ENCODE data around the gene EXOSC5. TPM values are rescaled to one million over a fixed set of nuclear protein-coding genes. Genes with fewer than 3 reads are reported as not detected.

Gene EXOSC5
- 18.9 and 25.3 TPM in 2 replicates for total RNA-seq

DNA sequence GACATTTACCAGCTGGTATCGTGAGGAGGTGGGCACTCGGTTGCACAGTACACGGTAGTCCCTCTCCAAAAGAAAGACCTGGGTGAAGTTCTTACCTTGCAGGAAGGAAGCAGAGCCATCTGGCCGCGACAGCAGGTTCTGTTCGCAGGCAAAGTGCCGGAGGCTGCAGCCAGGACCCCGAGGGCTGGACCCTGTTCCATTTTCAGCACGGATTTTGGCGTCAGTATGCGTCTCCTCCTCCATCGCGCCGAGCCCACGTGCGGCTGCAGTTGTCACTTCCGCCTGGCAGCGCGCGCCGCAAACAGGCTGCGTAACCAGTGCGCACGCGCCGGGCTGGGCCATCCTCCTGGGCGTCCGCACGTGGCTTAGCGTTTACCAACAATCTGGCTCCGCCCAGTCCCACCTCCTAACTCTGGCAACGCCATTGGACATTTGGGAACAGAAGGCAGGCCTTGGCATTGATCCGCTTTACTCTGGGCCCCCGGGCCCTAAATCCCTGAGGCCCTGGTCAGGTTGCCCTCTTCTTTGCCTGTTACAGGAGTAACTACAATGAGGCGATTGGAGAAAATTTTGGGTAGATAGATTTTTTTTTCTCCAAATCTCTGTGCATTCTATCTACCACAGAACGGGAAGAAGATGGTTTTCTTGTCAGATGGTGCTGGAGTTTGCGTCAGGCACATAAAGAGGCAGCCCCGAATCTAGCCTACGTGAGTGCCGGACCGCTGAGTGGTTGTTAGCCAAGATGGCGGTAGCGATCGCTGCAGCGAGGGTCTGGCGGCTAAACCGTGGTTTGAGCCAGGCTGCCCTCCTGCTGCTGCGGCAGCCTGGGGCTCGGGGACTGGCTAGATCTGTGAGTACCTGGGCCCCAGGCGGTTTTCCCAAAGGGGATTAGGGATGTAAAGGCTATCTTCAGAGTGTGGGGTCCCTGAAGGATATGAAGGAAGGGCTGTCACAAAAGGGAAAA is at the start of gene EXOSC5, which contains the start of gene BCKDHA:
TSS of gene EXOSC5 (minus strand) at position 274 of the 964 bp plus-strand sequence. CDS start at position 243, 31 bp downstream.
TSS of gene BCKDHA (plus strand) at position 733 of the 964 bp plus-strand sequence. CDS start at position 743, 10 bp downstream.

DNA sequence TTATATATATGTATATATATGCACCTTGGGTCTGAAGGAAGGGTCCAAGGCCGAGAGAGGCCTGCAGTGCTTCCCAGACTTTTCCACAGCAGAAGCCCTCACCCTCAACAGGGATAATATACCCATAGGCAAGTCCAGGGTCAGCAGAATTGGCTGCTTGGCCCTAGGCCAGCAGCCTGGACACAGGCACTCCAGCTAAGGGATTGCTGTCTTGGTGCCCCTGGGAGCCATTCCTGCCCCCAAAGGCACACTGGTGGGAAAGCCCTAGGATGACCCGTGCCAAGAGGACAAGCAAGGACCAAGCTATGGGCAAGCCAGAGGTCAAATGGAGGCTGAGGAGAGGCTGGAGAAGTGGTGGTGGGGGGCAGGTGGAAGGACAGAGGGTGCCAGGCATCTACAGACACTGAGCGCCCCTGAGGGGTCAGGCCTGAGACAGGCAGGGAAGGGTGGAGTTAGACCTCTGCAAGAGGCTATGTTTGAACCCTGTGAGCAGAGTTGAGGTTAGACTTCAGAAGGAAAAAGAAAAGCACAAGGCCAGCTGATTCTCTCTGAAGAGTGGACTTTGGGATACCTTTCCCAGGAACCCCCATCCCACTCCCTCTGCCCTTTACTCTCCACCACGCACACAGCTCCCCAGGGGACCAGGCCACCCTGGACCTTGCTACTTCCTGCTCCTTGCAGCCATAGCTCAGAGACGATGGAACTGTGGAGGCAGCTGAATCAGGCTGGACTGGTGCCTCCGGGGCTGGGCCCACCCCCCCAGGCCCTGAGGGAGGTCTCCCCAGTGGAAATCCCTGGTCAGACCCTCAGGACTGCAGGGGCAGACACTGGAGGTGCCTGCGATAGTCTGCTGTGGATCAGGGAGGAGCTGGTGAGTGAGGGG is 45.6 kb upstream of the EXOSC5 start, which contains the start of gene ERICH4:
TSS of gene ERICH4 (plus strand) at position 684 of the 883 bp plus-strand sequence. CDS start at position 698, 14 bp downstream.

DNA sequence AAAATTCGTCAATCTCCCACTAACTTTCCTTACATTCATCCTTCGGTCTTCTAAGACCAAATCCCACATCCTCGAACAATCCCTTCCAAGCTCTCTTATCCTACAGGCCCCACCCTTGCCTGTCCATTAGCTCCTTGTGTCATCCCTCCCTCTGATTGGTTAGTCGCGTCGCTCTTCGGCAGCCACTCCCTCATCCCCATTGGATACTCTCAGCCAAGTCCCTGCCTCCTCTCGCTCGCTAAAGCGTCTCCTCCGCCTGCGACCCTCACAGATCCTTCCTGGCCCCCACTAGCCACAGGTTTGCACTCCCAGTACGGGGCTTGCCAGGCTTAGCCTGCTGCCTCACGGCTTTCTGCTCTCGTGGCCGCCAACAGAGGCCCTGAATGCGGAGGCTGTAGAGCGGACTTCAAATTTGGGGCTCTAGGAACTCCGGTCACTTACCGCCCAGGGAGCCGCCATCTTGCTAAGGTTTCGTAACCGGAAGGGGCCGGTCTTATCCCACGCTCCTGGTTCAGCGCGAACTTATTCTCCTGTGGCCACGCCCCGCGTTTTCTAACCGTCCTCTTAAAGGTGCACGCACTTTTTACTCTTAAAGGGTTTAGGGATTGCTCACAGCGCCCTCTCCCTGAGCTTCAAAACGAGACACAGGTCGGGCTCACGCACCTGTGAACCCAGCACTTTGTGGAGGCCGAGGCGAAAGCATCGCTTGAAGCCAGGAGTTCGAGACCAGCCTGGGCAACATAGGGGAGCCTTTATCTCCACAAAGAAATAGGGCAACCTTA is 42.5 kb upstream of the EXOSC5 start, which contains the start of gene DMAC2:
TSS of gene DMAC2 (minus strand) at position 472 of the 782 bp plus-strand sequence. CDS start at position 459, 13 bp downstream.

DNA sequence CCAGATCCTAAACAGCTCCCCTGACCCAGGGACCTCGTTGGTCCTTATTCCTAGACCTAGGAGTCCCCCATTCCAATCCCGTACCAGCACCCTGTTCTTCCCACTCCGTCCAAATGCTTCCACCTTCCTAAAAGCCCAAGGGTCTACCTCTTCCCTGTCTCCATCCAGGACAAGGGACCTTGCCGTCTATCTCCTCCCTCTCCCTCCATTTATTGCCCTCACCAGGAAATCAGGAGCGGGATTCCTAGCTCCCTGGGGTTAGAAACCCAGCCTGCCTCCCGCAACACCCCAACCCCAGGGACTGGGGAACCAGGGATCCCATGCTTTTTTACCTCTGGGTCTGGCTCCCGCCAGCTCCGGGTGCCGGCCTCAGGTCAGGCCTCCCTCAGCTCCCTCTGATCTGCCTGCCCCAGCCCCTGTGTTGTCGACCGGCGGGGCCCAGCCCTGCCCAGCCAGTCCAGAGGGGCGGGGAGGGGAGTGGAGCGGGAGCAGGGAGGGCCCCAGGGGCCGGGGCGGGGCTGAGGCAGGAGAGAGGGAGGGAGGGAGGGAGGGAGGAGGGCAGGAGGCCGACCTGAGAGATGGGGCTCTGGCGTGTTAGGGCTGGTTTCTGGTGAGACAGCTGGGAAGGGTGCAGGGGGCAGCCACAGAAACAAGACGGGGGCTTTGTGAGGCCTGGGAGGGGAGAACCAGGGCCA is 29.9 kb upstream of the EXOSC5 start, which contains the start of gene B3GNT8:
TSS of gene B3GNT8 (minus strand) at position 423 of the 695 bp plus-strand sequence. CDS start 596 bp downstream, outside the sequence.

DNA sequence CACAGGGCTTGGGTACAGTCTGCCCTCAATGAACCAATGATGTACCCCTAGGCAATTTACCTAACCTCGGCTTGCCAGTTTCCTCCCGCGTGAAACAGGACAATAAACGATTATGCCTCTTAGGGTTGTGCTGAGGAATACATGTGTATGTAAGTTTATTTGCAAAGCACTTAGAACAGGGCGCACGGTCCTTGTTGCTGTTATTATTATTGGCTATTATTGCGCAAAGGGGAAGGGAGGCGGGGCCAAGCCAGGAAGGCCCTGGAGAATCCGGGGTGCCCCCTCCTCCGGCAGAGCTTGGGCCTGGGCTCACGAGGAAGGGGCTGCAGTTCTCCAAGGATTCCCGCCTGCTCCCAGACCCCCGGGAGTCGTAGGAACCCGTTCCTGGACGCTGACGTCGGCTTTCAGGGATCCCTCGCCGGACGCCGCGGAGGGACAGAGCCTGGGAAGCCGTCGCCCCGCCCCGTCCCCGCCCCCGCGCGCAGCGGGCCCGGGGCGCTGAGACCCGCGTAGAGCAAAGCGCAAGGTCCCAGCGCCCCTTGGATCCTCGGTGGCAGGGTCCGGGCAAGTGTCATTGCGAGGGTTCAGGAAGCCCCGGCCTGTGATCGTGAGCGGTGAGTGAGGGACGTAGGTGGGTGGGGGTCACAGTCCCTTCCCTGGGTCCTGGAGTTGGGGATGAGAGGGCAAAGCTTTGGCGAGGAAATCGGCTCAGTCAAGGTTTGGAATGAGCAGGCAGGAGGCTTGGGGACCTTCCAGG is 20.7 kb downstream of the EXOSC5 start, which contains the start of gene TMEM91:
TSS of gene TMEM91 (plus strand) at position 293 of the 757 bp plus-strand sequence. CDS start 1,777 bp downstream, outside the sequence.

DNA sequence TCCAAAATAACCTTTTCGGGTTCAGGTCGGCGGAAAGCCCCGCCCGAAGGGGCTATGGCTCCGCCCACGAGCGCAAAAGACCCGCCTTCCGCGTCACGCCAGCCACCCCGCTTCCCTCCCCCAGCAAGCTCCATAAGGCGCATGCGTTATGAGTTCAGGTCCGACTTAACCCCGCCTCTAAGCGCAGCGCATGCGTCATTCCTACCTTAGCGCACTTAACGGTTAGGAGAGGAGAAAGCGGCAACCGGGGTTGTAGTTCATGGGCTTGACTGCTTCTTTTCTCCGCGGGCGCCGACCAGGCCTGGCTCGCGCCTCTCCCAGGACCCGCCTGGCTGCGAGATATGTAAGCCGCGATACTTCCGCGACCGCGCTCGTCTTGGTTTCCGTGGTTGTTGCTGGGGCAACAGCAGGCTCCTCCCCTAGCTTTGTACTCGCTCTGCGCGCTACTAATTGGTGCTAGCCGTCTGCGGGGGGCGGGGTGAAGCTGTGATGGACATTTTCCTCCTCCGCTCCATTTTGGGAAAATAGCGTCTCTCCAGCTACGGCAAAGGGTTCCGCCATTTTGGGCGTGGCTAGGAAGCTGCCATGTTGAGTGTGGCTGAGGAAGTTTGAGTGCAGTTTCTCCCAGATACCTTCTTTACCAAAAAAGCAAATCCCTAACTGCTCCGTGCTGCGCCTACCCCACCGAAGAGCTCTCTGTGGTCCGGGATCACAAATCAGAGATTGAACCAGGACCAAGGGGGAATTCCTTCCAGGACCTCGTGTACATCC is 33.2 kb downstream of the EXOSC5 start, which contains the start of gene B9D2:
TSS of gene B9D2 (minus strand) at position 397 of the 771 bp plus-strand sequence. CDS start 630 bp downstream, outside the sequence.

DNA sequence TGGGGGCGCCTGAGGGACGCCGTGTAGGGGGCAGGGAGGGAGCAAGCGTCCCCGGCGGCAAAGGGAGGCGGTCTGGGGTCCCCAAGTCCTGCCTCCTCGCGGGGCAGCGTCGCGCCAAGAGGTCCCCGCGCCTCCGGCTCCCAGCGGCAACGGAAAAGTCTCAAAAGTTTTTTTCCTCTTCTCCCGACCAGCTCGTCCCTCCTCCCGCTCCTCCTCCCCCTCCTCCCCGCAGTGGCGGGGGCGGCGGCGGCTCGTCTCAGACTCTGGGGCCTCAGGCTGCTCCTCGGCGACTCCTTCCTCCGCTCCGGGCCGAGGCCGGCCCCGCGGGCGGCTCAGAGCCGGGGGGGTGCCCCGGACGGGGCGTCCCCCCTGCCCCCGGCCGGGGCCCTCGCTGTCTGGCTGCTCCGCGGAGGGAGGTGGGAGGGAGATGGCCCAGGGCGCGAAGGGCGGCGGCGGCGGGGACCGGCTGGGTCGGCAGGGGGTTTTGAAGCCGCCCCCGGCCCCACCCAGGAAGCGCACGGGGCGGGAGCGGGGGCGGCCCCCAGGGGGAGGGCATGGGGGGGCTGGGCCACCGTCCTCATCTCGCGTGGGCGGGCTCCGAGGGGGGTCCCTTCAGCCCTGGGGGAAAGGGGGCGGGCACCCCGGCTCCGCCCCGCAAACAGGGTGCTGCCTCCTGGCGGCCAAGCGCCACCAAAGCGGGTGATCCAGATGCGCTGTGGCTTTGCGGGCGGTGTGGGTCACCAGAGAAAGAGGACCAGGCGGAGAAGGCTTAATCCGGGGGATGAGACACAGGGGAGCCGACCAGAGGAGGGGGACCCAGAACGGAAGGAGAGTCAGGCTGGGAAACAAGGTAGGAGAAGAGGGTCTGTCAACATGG is 43.5 kb downstream of the EXOSC5 start, which contains the start of gene TGFB1:
TSS of gene TGFB1 (minus strand) at position 457 of the 877 bp plus-strand sequence. CDS start 878 bp downstream, outside the sequence.

Other genes starting within 250 kb of the EXOSC5 start
- 2.9 and 4.1 TPM in 2 replicates for gene CYP2S1, start 204.1 kb downstream of the EXOSC5 start, total RNA-seq
- gene AXL, start 178.1 kb downstream of the EXOSC5 start, total RNA-seq, result 356 and 367 TPM in 2 replicates
- gene HNRNPUL1, start 133.0 kb downstream of the EXOSC5 start, total RNA-seq, result 125 and 158 TPM in 2 replicates
- 11.9 and 18.6 TPM in 2 replicates for gene CCDC97, start 87.2 kb downstream of the EXOSC5 start, total RNA-seq
- 44.2 and 44.6 TPM in 2 replicates for gene TGFB1, start 43.4 kb downstream of the EXOSC5 start, total RNA-seq
- 9.0 and 9.9 TPM in 2 replicates for gene B9D2, start 33.2 kb downstream of the EXOSC5 start, total RNA-seq
- 0.49 and 11.0 TPM in 2 replicates for gene TMEM91, start 20.8 kb downstream of the EXOSC5 start, total RNA-seq
- gene BCKDHA, start 459 bp upstream of the EXOSC5 start, total RNA-seq, result 43.7 and 108 TPM in 2 replicates
- gene B3GNT8, start 30.0 kb upstream of the EXOSC5 start, total RNA-seq, result 1.5 and 3.9 TPM in 2 replicates
- 45.6 and 57.0 TPM in 2 replicates for gene DMAC2, start 42.6 kb upstream of the EXOSC5 start, total RNA-seq
- gene ERICH4, start 45.8 kb upstream of the EXOSC5 start, total RNA-seq, result not detected in 2 replicates
- gene CEACAM21, start 178.8 kb upstream of the EXOSC5 start, total RNA-seq, result not detected in 2 replicates
- not detected in 2 replicates for gene CEACAM4, start 229.7 kb upstream of the EXOSC5 start, total RNA-seq

All from mesangial cell (primary cell).